ENCODE results near the gene ALDH4A1.
A peak's percentile ranks its signal among the peaks of the same experiment; 100 is the strongest.
"Not testable (repeated sequence)": the region's sequence is repeated elsewhere in the genome, so short reads cannot be mapped to it uniquely, and the experiment has no call there.

ALDH4A1 gene

GRCh38 chr1:18878538-18879214 is 23.7 kb downstream of the ALDH4A1 start:
- no peak for DNase-seq (ENCODE audit: low read depth)

GRCh38 chr1:18877282-18877681 is 25.1 kb downstream of the ALDH4A1 start:
- no peak for DNase-seq (ENCODE audit: low read depth)

- DNase-seq (ENCODE audit: low read depth), result no peak
Measured at GRCh38 chr1:18876210-18876609, 26.1 kb downstream of the ALDH4A1 start.

DNA sequence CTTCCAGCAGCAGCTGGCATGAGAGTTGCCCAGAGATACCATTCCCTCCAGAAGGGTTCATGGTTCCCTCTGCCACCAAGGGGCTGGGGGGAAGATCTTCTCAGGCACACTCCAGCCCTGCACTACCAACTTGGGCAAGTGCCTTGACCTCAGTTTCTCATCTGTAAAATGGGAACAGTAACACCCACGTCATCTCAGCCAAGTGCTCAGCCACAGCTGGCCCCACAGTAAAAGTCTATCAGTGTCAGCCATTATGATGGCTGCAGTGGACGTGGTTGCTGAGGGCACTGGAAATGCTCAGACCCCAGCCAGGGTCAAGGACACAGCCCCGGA is 26.6 kb downstream of the ALDH4A1 start:
- no peak for DNase-seq (ENCODE audit: low read depth)

DNA sequence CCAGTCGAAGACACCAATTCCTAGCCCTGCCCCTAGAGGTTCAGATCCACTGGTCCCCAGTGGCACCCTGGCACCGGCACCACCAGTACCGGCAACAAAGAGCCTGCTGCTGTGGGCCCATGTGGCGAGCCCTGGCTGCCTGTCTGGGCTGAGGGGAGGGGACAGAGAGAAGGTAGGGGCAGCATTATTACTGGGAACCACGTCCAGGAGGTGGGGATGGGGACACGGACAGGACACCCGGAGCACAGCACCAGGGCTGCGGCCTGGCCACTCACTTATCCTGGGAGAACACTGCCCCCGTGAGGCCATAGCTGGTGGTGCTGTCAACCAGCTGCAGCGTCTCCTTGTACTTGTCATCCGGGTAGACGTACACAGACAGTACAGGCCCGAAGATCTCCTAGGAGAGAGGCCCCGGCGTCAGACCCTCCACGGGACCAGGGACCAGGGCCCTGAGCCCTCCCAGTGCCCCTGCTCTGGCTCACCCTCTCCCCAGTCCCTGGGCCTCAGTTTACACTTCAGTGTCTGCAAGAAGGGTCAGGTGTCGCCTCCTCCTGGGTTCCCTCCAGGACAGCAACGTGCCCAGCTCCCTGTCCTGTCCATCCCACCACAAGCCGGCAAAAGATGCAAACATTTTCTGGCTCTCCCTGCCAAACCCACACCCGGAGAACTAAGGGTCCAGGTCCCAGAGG is 27.1 kb downstream of the ALDH4A1 start:
- DNase-seq (ENCODE audit: low read depth), result peak; percentile 41

DNA sequence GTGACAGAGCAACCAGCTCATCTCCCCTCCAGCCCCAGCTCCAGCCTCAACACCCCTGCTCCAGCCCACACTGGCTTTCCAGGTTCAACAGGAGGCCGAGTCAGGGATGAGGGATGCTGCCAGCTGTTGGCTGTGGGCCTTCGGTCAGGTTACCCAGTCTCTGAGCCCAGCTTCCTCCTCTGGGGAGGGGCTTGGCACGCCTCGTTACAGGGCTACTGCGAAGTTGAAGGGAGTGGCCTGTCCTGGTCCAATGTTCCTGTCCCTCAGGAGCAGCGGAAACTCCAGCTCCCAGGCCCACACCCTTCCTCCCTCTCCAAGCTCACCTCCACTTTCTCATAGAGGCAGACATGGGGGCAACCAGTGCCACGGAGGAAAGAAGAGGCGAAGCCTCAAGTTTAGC is 27.8 kb downstream of the ALDH4A1 start:
- DNase-seq (ENCODE audit: low read depth), result no peak

- no peak for DNase-seq (ENCODE audit: low read depth)
Measured at GRCh38 chr1:18874036-18874435, 28.3 kb downstream of the ALDH4A1 start.

DNA sequence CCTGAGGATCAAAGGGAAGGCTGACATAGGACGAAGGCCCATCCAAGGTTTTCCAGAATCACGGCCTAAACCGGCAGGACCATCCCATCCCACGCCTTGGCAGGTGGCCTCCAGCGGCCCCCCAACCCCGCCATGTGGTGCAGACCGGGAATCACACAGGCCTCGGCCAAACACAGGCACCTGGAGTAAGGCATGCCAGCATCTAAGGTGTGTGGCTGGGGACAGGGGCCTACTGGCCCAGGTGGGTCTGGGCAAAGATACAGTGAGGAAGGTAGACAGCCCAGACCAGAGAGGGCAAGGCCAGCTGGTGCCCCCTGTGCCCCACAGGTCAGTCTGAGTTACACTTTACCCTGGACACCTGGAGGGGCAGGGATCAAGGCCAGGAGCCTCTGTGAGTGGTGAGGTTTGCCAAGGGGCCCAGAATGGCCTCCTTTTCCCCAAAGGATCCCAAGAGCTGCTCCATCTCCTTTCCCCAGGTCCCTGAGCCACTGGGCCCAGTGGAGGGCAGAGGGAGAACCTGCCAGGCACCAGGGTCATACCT is 30.2 kb downstream of the ALDH4A1 start:
- no peak for DNase-seq (ENCODE audit: low read depth)

DNA sequence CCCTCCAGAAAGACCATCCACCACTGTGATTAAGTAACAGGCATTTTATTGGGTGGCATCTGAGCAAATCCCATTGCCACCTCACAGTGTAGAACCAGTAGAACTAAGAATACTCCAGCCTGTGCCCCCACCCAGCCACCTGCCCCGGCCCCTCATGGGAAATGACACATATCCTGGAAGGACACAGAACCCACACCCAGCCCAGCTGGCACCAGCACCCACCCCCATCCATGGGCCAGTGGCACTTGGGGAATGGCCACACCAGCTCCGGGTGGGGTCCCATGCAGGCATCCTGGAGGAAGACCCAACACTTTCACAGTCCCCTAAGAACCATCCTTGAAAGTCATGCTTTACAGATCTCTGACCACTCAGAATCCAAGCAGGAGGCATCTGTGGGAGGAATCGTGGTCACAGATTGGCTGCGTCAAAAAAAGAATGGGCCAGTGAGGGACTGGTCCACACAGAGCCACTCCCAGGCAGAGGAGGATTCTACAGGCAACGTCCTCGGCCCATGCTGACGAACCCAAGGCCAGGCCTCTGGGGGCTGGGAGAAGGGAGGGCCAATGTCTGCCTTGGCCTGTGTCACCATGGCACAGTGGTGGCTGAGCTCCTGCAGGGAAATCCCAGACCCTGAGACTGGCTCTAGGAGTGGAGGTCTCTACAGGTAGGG is 30.8 kb downstream of the ALDH4A1 start:
- DNase-seq (ENCODE audit: low read depth), result no peak

- DNase-seq (ENCODE audit: low read depth), result no peak
Measured at GRCh38 chr1:18870957-18871356, 31.4 kb downstream of the ALDH4A1 start.

DNA sequence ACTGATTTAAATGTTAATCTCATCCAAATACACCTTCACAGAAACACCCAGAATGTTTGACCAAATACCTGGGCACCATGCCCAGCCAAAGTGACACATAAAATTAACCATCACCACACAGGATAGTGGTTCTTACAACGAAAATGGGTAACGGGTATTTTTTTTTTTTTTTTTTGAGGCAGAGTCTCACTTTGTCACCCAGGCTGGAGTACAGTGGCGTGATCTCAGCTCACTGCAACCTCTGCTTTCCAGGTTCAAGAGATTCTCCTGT is 31.8 kb downstream of the ALDH4A1 start:
- not testable (repeated sequence) for DNase-seq (ENCODE audit: low read depth)

GRCh38 chr1:18869847-18870594 is 32.3 kb downstream of the ALDH4A1 start:
- DNase-seq (ENCODE audit: low read depth), result no peak

GRCh38 chr1:18868801-18869424 is 33.4 kb downstream of the ALDH4A1 start:
- DNase-seq (ENCODE audit: low read depth), result no peak

GRCh38 chr1:18868354-18868753 is 34.0 kb downstream of the ALDH4A1 start:
- DNase-seq (ENCODE audit: low read depth), result no peak

DNA sequence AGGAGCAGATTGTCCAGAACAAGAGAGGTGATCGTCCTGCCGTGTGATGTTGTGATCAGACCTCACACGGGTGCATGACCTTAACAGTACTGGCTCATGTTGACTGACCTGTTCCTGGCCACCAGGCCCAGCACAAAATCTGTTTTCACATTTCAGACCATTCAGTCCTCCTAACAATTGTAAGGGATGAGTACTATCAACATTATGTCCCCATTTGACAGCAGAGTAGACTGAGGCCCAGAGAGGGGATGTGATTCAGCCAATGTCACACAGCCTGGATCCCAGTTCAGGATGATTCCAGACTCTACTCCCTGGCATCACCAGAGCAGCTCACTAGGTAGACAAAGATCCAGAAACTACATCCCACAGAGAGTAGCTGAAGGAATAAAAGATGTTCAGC is 35.5 kb downstream of the ALDH4A1 start:
- no peak for DNase-seq (ENCODE audit: low read depth)

- DNase-seq (ENCODE audit: low read depth), result no peak
Measured at GRCh38 chr1:18866314-18866713, 36.0 kb downstream of the ALDH4A1 start.

DNA sequence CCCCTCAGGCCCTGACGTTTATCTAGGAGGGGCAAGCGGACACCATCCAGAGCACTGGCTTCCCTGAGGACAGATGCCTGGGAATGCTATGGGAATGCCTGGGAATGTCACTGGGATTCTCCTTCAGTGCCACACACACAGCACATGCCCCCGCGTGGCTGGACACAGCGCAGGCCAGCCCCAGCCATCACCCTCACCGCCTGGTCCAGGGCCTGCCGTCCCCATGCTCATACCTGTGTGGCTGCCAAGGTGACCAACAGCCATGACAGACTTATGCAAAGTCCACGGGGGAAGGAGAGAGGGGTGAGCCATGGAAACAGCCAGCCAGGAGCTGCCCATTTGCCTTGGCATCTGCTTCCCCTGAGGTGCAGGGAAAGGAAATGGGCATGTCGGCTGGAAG is 37.2 kb downstream of the ALDH4A1 start:
- DNase-seq (ENCODE audit: low read depth), result no peak

GRCh38 chr1:18861590-18861989 is 40.8 kb downstream of the ALDH4A1 start:
- DNase-seq (ENCODE audit: low read depth), result no peak

- no peak for DNase-seq (ENCODE audit: low read depth)
Measured at GRCh38 chr1:18861082-18861481, 41.3 kb downstream of the ALDH4A1 start.

- no peak for DNase-seq (ENCODE audit: low read depth)
Measured at GRCh38 chr1:18859560-18859959, 42.8 kb downstream of the ALDH4A1 start, which contains the start of gene TAS1R2. Gene TAS1R2, minus strand, starts transcription at chr1:18859660. Its CDS starts 0 bp downstream, at chr1:18859660.

GRCh38 chr1:18858070-18858688 is 44.2 kb downstream of the ALDH4A1 start:
- DNase-seq (ENCODE audit: low read depth), result no peak

DNA sequence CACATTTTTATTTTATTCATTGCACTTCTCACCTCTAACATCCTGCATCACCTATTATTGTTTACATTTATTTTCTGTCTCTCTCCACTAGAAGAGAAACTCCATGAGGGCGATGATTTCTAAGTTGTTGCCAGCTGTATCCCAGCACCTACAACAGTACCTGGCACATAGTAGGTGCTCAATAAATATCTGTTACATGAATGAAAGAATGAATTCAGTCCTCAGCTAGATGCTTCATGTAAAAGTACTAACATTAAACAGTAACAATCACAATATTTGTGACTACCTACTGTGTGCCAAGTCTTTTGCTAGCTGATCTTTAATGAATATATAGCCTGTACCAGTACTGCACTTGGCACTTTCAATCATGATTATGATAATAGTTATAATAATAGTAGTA is 45.9 kb downstream of the ALDH4A1 start:
- no peak for DNase-seq (ENCODE audit: low read depth)

All from activated T-helper 9 cell treated with anti-CD3 and anti-CD28 coated beads, Interleukin-2, amount 50 U/mL, for 16 hours (primary cell).